Neural progenitor cell (in vitro differentiated cells): Measurements from ENCODE around the gene SOCS2.

Experiments
- CTCF ChIP-seq: fragments of 200-600 bp; sonication (generic); IDR thresholded peaks from 2 replicates; pipeline ENCODE4 v1.5.1; 2017; ENCODE audit warnings: antibody characterized with exemption, mild to moderate bottlenecking
- EZH2 ChIP-seq: fragments of 200-600 bp; sonication (generic); IDR thresholded peaks from 2 replicates; pipeline ENCODE4 v1.6.1; 2017; ENCODE audit warnings: antibody characterized with exemption, mild to moderate bottlenecking, moderate library complexity
- EZH2phosphoT487 ChIP-seq: fragments of 200-600 bp; sonication (generic); IDR thresholded peaks from 2 replicates; pipeline ENCODE4 v1.6.1; 2017; ENCODE audit warnings: antibody characterized with exemption

DNA sequence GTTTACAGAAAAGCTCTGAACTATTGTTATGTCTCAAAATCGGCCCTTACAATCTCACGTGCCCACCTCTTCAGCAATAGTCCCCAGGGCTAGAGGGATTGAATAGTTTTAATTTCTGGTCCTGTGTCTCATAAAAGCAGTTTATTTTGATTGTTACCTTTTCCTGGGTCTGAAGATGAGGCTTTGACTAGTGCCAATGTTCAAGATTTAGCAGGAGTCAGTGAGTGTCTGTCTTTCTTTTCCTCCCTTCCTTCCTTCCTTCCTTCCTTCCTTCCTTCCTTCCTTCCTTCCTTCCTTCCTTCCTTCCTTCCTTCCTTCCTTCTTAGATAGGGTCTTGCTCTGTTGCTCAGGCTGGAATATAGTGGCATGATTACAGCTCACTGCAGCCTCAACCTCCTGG, 24.7 kb upstream of the SOCS2 start:
- TF ChIP-seq CTCF = no peak
- TF ChIP-seq EZH2phosphoT487 = no peak
- TF ChIP-seq EZH2 = no peak
